CD14-positive monocyte (primary cell): ENCODE results near the gene SH3YL1. TPM values are rescaled to one million over a fixed set of nuclear protein-coding genes. Genes with fewer than 3 reads are reported as not detected.

Experiments
- DNase-seq, 3 donors: peaks; one replicate each; pipeline ENCODE4 v3.0.0-alpha.2; 2011 to 2022
- H2AFZ ChIP-seq: 2 replicates; pipeline ENCODE4 v1.6.0; 2012; ENCODE audit warnings: mild to moderate bottlenecking, low read depth, low read length, inconsistent platforms; ENCODE audit not compliant: insufficient read depth, poor library complexity, severe bottlenecking
- H3K27ac ChIP-seq, 2 donors: 1 replicate in 1 of 2; 2 replicates in 1 of 2; pipeline ENCODE4 v1.5.1; 2012 to 2013; ENCODE audit warnings: low read length in 2 of 2, control low read depth in 1 of 2, inconsistent platforms in 1 of 2, low read depth in 1 of 2, mild to moderate bottlenecking in 1 of 2
- H3K27me3 ChIP-seq, 2 donors: one replicate each; pipeline versions ENCODE4 v1.6.0 to v1.6.1; 2011 to 2013; ENCODE audit warnings: low read length in 2 of 2; ENCODE audit not compliant: control insufficient read depth in 2 of 2, insufficient read depth in 2 of 2
- H3K36me3 ChIP-seq, 2 donors: replicated peaks in 1 of 2; 1 replicate in 1 of 2; 2 replicates in 1 of 2; pipeline versions ENCODE4 v1.5.1 to v1.6.1; 2012 to 2013; ENCODE audit warnings: low read length in 2 of 2, control low read depth in 1 of 2, inconsistent platforms in 1 of 2, mild to moderate bottlenecking in 1 of 2; ENCODE audit not compliant: insufficient read depth in 2 of 2, control insufficient read depth in 1 of 2
- H3K4me1 ChIP-seq, 2 donors: 1 replicate in 1 of 2; 2 replicates in 1 of 2; pipeline versions ENCODE4 v1.5.1 to v1.6.1; 2012 to 2013; ENCODE audit warnings: low read length in 2 of 2, control low read depth in 1 of 2, inconsistent platforms in 1 of 2, mild to moderate bottlenecking in 1 of 2, moderate library complexity in 1 of 2; ENCODE audit not compliant: insufficient read depth in 2 of 2, control insufficient read depth in 1 of 2
- H3K4me2 ChIP-seq: replicated peaks from 2 replicates; pipeline ENCODE3; 2012; ENCODE audit warnings: low read length, moderate library complexity, mild to moderate bottlenecking; ENCODE audit not compliant: poor library complexity, severe bottlenecking; ENCODE audit errors: extremely low read depth
- H3K4me3 ChIP-seq, 3 experiments: fragments of 200-600 bp in 1 of 3; sonication (generic) in 1 of 3; replicated peaks in 1 of 3; 1 replicate in 2 of 3; 2 replicates in 1 of 3; pipeline ENCODE4 v1.5.1; 2011 to 2013; ENCODE audit warnings: low read length in 3 of 3, mild to moderate bottlenecking in 3 of 3, control low read depth in 2 of 3, low read depth in 2 of 3, inconsistent platforms in 1 of 3, moderate library complexity in 1 of 3
- H3K79me2 ChIP-seq: 2 replicates; pipeline ENCODE4 v1.6.0; 2012; ENCODE audit warnings: mild to moderate bottlenecking, control low read depth, inconsistent platforms, low read length, moderate library complexity; ENCODE audit not compliant: insufficient read depth
- H3K9ac ChIP-seq: 2 replicates; pipeline ENCODE4 v1.6.0; 2017; ENCODE audit warnings: low read length, mild to moderate bottlenecking; ENCODE audit not compliant: insufficient read depth, poor library complexity, severe bottlenecking
- H3K9me3 ChIP-seq, 2 donors: replicated peaks in 1 of 2; 1 replicate in 1 of 2; 2 replicates in 1 of 2; pipeline versions ENCODE4 v1.5.1 to v1.6.1; 2012 to 2013; ENCODE audit warnings: low read length in 2 of 2, control low read depth in 1 of 2; ENCODE audit not compliant: control insufficient read depth in 1 of 2, insufficient read depth in 1 of 2
- H4K20me1 ChIP-seq: 2 replicates; pipeline ENCODE4 v1.6.0; 2012; ENCODE audit warnings: mild to moderate bottlenecking, low read length, control low read depth, moderate library complexity; ENCODE audit not compliant: insufficient read depth
- H3K27ac Mint-ChIP-seq, 7 donors: one replicate each; pipeline ENCODE4 v1.8.0; 2020; ENCODE audit warnings: mild to moderate bottlenecking in 7 of 7, mixed read lengths in 7 of 7, moderate library complexity in 6 of 7, inconsistent platforms in 2 of 7
- H3K27me3 Mint-ChIP-seq, 3 donors: one replicate each; pipeline ENCODE4 v1.8.0; 2021 to 2022; ENCODE audit warnings: low read depth in 3 of 3, mild to moderate bottlenecking in 3 of 3, mixed read lengths in 3 of 3, moderate library complexity in 3 of 3, inconsistent platforms in 1 of 3
- H3K36me3 Mint-ChIP-seq, 2 donors: one replicate each; pipeline ENCODE4 v1.8.0; 2020; ENCODE audit warnings: mixed read lengths in 2 of 2, inconsistent platforms in 1 of 2, mild to moderate bottlenecking in 1 of 2
- H3K4me1 Mint-ChIP-seq: one replicate; pipeline ENCODE4 v1.8.0; 2020; ENCODE audit warnings: mild to moderate bottlenecking, mixed read lengths
- H3K4me3 Mint-ChIP-seq, 2 donors: one replicate each; pipeline ENCODE4 v1.8.0; 2020; ENCODE audit warnings: mild to moderate bottlenecking in 2 of 2, mixed read lengths in 2 of 2, moderate library complexity in 1 of 2
- H3K9me3 Mint-ChIP-seq, 7 donors: one replicate each; pipeline ENCODE4 v1.8.0; 2020 to 2022; ENCODE audit warnings: mixed read lengths in 7 of 7, mild to moderate bottlenecking in 6 of 7, moderate library complexity in 6 of 7, inconsistent platforms in 2 of 7
- CTCF ChIP-seq: fragments of 200-600 bp; IDR thresholded peaks from one replicate; pipeline ENCODE4 v1.8.0; 2022; ENCODE audit warnings: antibody characterized with exemption, mild to moderate bottlenecking
- WGBS: methylation state at CpG from one replicate; pipeline ENCODE4 v1.1.5; 2013; ENCODE audit warnings: missing lambda C conversion rate; ENCODE audit not compliant: insufficient coverage; 5-methylcytosine and 5-hydroxymethylcytosine counted together
- intact Hi-C, 2 donors: fragments of 100-400 bp; cut with micrococcal nuclease; formaldehyde crosslinking; loops; one replicate each; pipeline versions ENCODE4 v1.15.0 to v1.15.1; 2023
- polyA plus RNA-seq, 3 donors: library from polyadenylated mRNA; depleted of rRNA in 1 of 3; unstranded in 2 of 3; stranded (reverse) in 1 of 3; fragments of 300-500 nt in 2 of 3; fragments of >200 nt in 1 of 3; fragmentation: Illumina TruSeq in 2 of 3; gene quantifications; 1 replicate in 2 of 3; 2 replicates in 1 of 3; pipeline ENCODE4 v1.2.3, GENCODE V29; 2012 to 2021

Gene SH3YL1
- polyA plus RNA-seq, 3 donors: 2.4 to 11.7 (median 4.0) TPM

- H3K27ac Mint-ChIP-seq: no peak within 1 kb of the TSS
These were observed 24.3 kb upstream of the SH3YL1 start, which contains the start of gene ALKAL2 for GRCh38 chr2:287911-288757. Gene ALKAL2 (minus strand): TSS chr2:288091. CDS start chr2:287835, 256 bp downstream.

More at GRCh38 chr2:287911-288757, 24.3 kb upstream of the SH3YL1 start, which contains the start of gene ALKAL2:
- 2% methylated on average over 116 of the region's 128 CpGs for WGBS
- TF ChIP-seq CTCF: no peak
- H3K4me1 ChIP-seq: peaks cover 0 to 13% of the 10 kb centered on the region in 2 donors
- no peak within 1 kb of the TSS for H3K9ac ChIP-seq
- H3K9me3 ChIP-seq: peaks cover 0 to 20% of the 10 kb centered on the region in 2 donors
- H2AFZ ChIP-seq: no peak within 1 kb of the TSS
- H4K20me1 ChIP-seq: no peaks in the 10 kb centered on the region
- no peaks in the 10 kb centered on the region for H3K79me2 ChIP-seq
- no peak within 1 kb of the TSS for H3K4me3 ChIP-seq
- H3K36me3 ChIP-seq: no peaks in the 10 kb centered on the region
- peaks cover 41 to 63% of the 10 kb centered on the region in 2 donors for H3K27me3 ChIP-seq
- Mint-ChIP-seq H3K27me3 (peaks cover 40 to 70% (median 44%) of the 10 kb centered on the region in 3 donors), H3K9me3 (peaks cover 0 to 5% (median 0%) of the 10 kb centered on the region in 7 donors), H3K4me3 (peak within 1 kb of the TSS in 1 of 2 donors; percentile 70), H3K36me3 (peaks cover 3 to 5% of the 10 kb centered on the region in 2 donors), H3K4me1 (peaks cover 8% of the 10 kb centered on the region)
- H3K27ac ChIP-seq: no peak within 1 kb of the TSS
- no peak within 1 kb of the TSS for H3K4me2 ChIP-seq
- DNase-seq: no peak
- intact Hi-C loops: loop anchor here in 1 of 2 donors (5.0 kb wide), 1 partner anchor 181 kb away; no protein-coding TSS in a partner anchor
